ENCODE results near the gene EEA1.
"Not testable (repeated sequence)": the region's sequence is repeated elsewhere in the genome, so short reads cannot be mapped to it uniquely, and the experiment has no call there.

Gene EEA1

DNA sequence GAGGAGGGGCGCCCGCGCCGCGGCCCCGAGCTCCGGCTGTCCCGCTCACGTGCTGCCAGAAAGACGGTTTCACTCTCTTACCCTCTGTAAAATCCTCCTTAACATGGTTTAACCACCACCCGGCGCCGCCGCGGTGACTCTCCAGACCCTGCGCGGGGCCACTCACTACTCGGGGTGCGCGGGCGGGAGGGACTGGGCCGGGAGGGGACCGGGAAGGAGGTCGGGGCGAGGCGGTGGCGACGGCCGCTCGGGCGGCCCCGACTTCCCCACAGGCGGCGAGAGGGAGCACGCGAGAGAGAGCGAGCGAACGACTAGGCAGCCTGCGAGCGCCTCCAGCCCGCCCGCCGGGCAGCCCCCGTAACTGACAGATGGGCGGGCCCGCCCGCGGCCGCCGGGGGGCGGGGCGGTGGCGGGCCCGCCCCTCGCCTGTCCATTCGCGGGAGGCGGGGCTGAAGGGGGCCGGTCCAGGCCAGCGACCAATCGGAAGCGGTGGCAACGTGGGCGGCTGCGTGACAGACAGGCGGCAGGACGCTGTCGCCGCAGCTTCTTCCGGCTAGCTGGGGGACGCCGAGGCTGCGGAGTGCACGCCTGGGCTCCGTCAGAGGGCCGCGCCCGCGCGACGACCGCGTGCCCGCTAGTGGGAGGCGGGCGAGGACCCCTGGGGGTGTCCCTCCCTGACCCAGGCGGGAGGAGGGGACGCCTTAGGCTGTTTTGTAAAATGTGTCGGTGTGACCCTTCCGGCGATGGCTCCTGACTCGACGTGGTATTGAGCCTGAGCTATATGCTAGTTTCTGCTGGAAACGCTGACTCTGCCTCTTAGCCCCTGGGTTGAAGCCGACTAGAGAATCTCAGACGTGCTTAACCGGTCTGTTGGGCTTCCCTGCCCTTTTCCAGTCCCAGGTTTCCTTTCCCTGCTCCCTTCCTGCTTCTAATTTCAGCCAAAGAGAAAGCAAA lies at the start of gene EEA1:
EEA1 (minus strand) TSS at position 334 of the 954 bp plus-strand sequence; CDS start at position 105, 229 bp downstream.
- DNase-seq: peak; percentile 97

DNA sequence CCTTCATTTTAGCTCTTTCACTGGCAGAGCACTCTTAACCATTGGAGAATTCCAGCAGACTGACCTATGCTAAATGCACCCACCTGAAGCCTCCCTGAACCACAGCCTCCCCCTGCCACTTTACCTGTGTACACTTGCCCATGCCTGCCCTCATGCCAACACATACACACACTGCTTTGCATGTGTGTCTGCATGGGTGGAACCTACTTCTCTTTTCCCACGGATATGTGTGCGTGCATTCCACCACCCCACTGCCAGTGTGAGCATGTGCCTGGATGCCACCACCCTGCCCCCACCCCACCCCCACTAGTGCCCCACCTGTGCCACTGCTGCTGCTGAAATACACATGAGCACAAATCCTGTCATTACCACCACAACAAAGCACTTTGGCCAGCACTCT lies 49.5 kb upstream of the EEA1 start:
- no peak for DNase-seq

DNA sequence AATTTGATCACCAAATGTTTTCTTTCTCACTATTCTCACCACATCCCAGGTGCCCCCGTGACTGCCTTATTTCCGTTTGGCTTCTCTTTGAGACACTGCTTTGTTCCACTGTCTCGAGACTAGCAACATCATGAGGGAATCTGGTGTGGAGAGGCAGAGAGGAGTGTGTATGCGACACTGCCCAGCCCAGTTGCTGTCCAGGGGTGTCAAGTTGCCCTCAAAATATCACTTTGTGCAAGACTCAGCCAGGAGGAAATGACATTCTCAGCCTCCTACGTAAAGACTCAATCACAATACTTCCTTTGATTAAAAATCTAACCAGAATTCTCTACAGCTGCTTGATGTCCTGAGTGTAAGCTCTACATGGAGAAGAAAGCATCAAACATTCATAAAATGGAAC lies 48.2 kb upstream of the EEA1 start:
- DNase-seq: no peak

DNA sequence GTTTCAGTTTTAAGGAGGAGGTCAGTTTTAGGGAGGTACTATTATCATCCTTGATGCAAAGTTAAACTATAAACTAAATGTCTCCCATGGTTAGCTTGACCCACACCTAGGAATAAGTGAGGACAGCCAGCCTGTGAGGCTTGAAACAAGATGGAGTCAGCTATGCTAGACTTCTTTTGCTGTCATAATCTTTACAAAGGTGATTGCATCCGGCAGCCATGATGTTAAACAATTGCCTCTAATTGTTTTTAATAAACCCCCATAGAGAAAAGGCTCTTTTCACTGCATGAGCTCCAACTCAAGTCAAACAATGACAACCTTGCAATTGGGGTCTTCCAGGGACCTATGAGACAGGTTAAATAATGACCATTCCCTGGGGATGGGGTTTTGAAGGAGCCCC lies 45.7 kb upstream of the EEA1 start:
- DNase-seq: no peak

DNA sequence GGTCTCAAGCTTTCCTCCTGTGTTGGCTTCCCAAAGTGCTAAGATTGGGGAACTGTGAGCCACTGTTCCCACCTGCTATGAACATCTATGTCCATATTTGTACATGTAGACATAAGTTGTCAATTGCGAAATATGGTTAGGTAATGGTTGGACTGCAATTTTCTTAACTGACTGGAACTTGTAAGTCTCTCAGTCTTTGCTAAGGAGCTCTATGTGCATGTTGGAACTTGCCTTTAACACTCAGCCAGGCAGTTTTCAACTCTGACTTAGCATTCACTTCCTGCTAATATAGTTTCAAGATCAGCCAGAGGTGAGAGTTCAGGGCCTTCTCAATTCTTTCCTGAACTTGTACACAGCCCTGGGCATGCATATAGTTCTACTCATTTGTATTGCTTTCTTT lies 44.5 kb upstream of the EEA1 start:
- no peak for DNase-seq

DNA sequence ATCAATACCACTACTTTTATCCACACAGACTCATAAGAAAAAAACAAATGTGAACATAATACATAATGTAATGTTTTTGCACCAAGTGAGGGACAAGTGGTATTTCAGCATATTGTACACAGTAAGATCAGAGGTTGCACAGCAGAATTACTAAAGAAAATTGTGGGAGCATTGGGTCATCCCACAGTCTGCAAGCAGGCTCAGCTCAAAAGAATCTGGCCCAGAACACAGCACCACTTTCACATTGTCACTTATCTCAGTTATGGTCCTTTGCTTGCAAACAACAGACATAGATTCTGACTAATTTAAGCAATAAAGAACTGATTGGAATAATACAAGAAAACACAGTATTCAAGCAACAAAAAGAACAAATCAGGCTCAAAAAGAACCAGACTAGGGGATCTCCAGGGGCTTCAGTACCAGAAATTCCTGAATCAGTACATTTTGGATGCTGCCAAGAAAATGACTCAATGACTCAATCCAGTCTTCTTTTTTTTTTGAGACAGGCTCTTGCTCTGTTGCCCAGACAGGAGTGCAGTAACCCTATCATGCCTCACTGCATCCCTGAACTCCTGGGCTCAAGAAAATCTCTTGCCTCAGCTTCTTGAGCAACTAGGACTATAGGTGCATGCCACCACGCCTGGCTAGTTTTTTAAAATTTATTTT lies 42.9 kb upstream of the EEA1 start:
- DNase-seq: no peak

DNA sequence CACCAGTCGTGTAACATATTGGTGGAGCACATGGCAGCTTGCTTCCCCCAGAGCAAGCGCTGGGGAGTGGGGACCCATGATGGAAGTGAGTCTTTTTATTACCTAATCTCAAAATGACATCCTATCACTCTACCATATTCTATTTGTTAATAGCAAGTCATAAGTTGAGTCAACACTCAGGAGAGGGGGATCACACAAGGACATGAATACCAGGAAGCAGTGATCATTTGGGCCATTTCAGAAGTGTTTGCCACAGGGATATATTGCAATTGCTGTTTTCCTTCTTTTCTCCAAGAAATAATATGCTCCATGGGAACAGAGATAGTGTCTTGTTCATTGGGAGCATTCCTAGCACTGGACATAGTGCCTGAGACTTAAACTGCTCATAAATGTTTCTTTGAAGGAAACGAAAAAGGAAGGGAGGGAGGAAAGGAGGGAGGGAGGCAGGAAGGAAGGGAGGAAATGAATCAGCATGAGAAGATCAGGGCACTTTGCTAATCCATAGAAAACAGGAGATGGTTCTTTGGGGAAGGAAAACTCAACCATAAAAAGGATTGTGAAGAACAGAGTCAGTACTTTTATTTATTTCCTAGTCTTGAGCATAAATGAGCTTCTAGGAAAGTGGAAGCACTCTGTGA lies 39.2 kb upstream of the EEA1 start:
- no peak for DNase-seq

DNA sequence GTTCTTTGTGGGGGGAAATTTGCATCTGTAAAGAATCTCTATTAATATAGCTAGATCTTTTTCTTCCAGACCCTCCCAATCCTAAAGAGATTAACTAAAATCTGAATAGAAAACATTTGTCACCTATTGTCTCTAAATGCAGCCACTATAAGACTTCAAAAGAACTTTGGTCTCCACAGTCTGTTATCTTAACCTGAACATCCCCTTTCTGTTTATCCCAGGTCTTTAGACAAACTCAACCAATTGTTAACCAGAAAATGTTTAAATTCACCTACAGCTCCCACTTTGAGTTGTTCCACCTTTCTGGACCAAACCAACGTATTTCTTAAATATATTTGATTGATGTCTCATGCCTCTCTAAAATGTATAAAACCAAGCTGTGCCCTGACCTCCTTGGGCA lies 35.3 kb upstream of the EEA1 start:
- not testable (repeated sequence) for DNase-seq

DNA sequence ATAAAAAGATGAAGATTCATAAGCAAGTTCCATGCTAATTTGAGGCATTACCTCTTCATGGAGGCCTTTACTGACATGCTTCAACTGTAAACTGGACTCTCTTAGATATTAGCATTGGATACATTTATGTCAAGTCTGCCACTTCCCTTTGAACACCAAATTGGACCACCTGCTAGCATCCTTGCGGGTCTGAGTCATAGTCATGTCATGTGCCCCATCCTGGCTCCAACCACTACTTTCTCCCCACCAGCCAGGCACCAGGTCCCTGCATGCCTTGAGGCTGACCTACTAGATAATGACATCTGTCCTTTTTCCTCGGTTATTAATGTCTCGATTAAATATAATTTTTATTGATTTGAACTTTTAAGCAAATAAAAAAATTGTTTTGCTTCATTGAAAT lies 32.9 kb upstream of the EEA1 start:
- no peak for DNase-seq

DNA sequence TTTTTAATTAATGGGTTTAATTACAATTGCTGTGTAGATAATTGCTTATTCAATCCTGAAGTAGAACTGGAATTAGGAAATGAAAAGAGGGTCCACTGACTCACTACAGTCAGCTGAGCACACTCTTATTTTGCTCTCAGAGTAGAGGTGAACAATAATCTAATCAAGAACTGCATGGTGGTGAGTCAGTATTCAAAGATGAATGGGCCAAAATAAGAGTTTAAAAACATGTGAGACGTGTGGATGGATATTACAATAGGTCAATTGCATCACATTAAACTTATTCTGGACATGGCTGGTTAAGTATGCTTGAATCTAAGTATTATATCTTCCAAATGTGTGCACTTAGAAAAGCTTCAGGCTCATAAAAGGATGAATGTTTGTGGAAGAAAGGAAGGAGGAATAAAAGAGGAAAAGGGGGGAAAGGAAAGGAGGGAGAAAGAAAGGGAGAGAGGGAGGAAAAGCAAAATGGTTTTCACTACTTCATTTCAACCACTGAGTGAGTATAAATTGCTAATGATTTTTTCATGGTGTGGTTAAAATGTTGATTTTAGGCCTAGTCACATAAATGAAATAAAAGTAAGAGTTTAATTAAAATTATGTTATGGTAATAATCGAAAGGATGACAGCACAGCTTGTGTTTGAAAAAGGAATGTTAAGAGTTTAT lies 27.0 kb upstream of the EEA1 start:
- DNase-seq: no peak

DNA sequence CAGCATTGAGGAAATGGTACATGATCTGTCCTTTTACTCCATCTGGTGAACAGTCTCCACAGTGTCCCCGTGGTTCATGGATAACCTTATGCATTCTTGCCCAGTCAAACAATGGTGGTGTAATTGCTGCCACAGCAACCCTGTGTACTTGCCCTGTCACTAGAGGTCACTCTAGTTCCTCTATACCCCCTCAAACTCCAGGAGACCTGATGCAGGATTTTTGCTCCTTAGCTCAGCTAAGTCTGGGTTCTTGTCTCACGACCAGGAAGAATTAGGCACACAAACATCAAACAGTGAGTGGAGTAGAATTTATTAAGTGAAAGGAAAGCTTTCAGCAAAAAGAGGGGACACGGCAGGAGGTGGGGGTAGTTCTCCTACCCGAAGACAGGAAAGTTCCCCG lies 24.7 kb upstream of the EEA1 start:
- DNase-seq: no peak

DNA sequence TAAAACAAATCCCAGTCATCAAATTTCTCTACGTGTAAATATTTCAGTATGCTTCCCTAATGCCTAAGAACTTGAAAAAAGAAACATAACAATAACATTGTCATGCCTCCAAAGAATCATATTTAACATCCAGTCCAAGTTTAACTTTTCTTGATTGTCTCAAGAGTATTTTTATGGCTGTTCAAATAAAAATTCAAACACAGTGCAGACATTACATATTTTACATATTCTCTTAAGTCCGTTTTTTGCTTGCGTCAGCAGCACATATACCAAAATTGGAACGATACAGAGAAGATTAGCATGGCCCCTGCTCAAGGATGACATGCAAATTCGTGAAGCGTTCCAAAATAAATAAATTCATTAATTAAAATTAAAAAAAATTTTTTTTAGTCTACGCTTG lies 23.3 kb upstream of the EEA1 start:
- no peak for DNase-seq

DNA sequence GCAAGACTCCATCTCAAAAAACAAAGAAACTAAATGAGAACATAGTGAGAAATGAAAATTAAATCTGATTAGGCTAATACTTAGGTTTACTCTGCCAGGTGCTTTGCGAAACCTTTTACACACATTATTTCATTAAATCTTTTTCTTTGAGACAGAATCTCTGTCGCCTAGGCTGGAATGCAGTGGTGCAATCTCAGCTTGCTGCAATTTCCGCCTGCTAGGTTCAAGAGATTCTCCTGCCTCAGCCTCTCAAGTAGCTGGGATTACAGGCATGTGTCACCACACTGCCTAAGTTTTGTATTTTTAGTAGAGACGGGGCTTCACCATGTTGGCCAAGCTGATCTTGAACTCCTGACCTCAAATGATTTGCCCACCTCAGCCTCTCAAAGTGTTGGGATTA lies 21.9 kb upstream of the EEA1 start:
- no peak for DNase-seq

DNA sequence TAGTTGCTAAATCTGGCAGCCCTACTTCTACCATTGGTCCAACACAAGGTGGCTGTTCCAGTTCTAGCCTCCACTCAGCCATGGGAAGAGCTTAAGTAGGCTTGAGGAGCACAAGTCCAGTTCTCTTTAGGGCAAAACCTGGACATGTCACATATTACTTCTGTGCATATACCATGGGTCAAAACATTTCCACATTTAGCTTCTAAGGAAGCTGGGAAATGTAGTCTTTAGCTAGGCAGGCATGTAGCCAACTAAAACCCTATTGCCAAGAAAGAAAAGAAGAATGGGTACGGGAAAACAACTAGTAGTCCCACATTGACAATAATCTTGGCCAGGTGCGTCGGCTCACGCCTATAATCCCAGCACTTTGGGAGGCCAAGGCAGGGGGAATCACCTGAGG lies 20.9 kb upstream of the EEA1 start:
- no peak for DNase-seq

DNA sequence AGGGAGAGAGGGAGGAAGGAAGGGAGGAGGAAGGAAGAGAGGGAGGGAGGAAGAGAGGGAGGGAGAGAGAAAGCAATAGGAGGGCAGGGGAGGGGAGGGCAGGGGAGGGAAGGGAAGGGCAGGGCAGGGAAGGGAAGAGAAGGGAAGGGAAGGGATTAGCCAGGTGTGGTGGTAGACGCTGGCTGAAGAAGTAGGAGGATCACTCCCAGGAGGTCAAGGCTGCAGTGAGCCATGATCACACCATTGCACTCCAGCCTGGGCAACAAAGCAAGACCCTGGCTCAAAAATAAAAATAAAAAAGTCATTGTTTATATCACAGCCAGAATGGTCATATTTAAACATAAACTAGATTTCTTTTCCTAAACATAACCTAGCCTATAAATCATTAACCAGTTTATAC lies 20.4 kb upstream of the EEA1 start:
- DNase-seq: no peak

DNA sequence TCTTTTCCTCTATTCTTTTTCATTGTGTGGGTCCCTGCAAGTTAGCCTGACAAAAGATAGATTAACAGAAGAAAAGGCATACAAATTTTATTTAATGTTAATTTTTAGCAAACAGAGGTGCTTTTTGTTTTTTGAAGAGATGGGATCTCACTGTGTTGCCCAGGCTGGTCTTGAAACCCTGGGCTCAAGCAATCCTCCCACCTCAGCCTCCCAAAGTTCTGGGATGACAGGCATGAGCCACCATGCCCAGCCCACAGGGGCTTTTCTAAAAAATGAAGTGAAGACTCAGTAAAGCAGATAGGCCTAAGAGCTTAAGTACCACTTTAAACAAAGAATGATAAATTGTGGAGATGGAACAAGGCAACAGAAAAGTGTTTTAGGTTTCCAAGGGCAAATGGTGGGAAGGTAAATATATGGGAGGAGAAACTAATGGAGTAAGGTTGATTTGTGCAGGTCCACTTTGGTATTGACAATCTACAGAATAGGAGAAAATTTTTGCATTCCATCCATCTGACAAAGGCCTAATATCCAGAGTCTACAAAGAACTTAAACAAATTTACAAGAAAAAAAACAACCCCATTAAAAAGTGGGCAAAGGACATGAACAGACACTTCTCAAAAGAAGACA lies 18.6 kb upstream of the EEA1 start:
- no peak for DNase-seq

DNA sequence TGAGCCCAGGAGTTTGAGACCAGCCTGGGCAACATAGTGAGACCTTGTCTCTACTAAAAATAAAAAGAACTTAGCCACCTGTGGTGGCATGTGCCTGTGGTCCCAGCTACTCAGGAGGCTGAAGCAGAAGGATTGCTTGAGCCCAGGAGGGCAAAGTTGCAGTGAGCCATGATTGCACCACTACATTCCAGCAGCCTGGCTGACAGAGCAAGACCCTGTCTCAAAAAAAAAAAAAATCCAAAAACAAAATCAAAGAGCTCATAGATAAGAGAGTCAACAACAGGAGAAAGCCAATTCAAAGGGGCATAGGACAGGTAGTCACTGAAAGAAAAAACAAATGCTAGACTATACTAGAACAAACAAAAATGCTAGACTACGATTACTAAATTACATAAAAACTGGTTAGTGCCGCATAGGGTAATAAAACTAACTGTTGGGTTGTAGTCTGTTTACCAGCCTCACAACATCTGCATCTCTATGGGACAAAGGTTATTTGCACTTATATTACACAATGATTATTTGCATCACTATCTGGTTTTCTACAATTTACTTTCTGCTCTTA lies 16.6 kb upstream of the EEA1 start:
- no peak for DNase-seq

DNA sequence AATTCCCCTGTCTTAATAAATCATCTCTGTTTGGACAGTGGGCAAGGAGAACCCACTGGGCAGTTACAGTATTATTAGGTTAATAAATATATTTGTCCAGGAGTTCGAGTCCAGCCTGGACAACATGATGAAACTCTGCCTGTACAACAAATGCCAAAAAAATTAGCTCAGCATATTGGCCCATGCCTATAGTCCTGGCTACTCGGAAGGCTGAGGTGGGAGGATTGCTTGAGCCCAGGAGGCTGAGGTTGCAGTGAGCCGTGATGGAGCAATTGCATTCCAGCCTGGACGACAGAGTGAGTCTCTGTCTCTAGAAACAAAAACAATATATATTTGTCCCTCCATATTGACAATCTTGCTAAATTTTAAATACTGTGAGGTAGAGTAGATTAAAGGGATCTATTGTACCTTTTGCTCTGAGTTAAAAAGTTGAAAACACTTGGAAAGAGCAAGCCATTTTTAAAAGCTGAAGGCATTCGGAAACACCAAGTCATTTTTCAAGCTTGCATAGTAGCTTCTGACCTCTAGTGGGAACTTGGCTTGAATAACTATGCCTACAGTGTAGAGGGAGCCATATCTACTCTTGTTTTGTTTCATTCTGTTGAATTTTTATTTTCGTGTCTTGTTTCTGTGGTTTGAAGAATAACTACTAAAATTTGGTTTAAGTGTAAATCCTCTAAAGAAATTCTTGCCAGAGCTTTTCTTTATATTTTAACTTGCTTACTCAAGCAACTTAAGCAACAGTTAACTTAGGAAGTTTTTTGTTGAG lies 14.6 kb upstream of the EEA1 start:
- DNase-seq: no peak

DNA sequence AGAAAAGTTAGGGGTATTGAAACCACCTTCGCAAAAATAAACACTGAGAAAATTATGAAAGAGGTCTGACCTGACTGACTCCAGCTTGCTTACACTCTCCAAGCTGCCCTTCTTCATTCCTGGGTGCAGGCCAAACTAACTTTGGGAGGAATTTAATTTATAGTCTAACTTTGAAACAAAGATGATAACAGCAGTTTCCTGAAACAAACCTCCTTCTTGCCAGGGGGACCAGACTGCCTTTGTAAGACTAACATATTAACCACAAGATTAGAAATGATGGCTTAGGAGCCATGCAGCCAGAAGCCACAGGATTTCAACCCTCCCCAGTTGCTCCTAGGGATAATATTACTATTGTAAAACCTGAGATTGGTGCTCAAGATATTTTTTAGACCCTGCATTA lies 13.8 kb upstream of the EEA1 start:
- DNase-seq: no peak

DNA sequence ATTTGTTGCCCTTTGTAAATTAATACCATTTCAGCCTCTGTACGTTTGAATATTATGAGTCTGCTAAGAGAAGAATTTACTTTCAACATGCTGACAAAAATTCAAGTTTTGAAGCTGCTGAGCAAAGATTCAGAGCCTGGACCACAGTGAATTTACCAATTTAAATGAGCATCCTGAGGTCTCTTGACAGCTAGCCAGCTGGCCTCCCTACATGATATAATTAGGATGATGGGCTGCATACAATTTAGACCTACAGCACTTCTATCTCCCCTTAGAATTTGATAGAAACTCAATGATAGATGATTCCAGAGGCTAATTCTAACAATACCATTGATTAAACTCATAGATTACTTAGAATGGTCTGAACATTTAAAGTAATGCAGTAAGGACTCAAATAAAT lies 10.0 kb upstream of the EEA1 start:
- no peak for DNase-seq

DNA sequence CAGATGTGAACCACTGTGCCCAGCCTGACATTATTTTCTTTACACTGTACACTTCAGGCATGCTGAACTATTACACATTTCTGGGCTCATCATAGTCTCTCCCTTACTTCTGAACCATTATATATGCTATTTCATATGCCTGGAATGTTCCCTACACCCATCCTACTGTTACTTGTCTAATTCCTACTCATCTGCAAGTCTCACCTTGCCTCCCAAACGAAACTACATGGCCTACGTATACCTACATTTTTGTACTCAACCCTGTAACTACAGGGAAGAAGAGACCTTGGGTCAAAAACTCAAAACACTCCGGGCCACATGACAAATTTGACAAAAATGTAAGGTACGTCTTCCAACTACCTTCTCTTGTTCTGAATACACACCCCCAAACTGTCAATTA lies 9.5 kb upstream of the EEA1 start:
- DNase-seq: no peak

DNA sequence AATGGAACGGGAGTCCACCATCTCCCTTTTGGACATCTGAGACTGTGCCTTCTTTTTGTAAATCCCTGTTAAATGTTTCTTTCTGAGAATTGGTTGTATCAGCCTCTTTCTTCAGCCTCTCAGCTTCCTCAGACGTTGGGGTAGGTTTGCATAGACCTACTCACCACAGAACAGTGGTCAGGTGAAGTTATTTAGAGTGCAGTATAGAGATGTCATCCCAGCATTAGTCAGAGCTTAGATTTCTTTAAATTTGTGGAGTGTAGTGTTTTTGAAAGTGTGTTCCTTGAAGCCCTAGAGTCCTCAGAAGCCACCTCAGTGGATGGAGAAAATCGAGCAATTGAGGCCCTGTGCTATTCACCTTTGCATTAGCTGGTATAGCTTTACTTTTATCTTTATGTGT lies 8.9 kb upstream of the EEA1 start:
- DNase-seq: no peak

All from activated naive CD4-positive, alpha-beta T cell treated with Interleukin-2 at 50 U/mL for 16 hours (primary cell).